GM21526 (cell line): ENCODE data around the gene MRTFA.
A peak's percentile ranks its signal among the peaks of the same experiment; 100 is the strongest.
"Not testable (repeated sequence)": the region's sequence is repeated elsewhere in the genome, so short reads cannot be mapped to it uniquely, and the experiment has no call there.

ENCODE experiments used
- ATAC-seq: cut with Tn5 transposase; IDR thresholded peaks from one replicate; pipeline ENCODE4 v1.9.1; 2021; ENCODE audit warnings: moderate library complexity; ENCODE audit not compliant: unreplicated experiment, low FRiP score

MRTFA gene

GRCh38 chr22:40504285-40505249 is 132.0 kb downstream of the MRTFA start:
- no peak for ATAC-seq

- no peak for ATAC-seq
These were observed 133.6 kb downstream of the MRTFA start for GRCh38 chr22:40502919-40503318.

- not testable (repeated sequence) for ATAC-seq
These were observed 136.1 kb downstream of the MRTFA start for GRCh38 chr22:40500465-40500786.

GRCh38 chr22:40499209-40499623 is 137.3 kb downstream of the MRTFA start:
- no peak for ATAC-seq

GRCh38 chr22:40498420-40499208 is 137.9 kb downstream of the MRTFA start:
- ATAC-seq = no peak

- no peak for ATAC-seq
These were observed 143.1 kb downstream of the MRTFA start for GRCh38 chr22:40493441-40493840.

- peak; percentile 88 for ATAC-seq
These were observed 144.4 kb downstream of the MRTFA start for GRCh38 chr22:40491990-40492631.

- ATAC-seq = no peak
These were observed 148.8 kb downstream of the MRTFA start for GRCh38 chr22:40487663-40488249.

GRCh38 chr22:40486962-40487602 is 149.4 kb downstream of the MRTFA start:
- no peak for ATAC-seq

GRCh38 chr22:40485813-40486667 is 150.5 kb downstream of the MRTFA start:
- ATAC-seq = no peak

- no peak for ATAC-seq
These were observed 151.4 kb downstream of the MRTFA start for GRCh38 chr22:40484906-40485669.

GRCh38 chr22:40482886-40483285 is 153.6 kb downstream of the MRTFA start:
- no peak for ATAC-seq

- ATAC-seq = no peak
These were observed 154.1 kb downstream of the MRTFA start for GRCh38 chr22:40482391-40482790.

GRCh38 chr22:40480996-40481395 is 155.5 kb downstream of the MRTFA start:
- no peak for ATAC-seq

- ATAC-seq = no peak
These were observed 156.5 kb downstream of the MRTFA start for GRCh38 chr22:40479887-40480538.

GRCh38 chr22:40479126-40479800 is 157.3 kb downstream of the MRTFA start:
- ATAC-seq = no peak

- no peak for ATAC-seq
These were observed 158.0 kb downstream of the MRTFA start for GRCh38 chr22:40478338-40479125.
